GM18502 (cell line): ENCODE data around the gene KANK2.
"Not testable (repeated sequence)": the region's sequence is repeated elsewhere in the genome, so short reads cannot be mapped to it uniquely, and the experiment has no call there.

ENCODE experiments used
- ATAC-seq: cut with Tn5 transposase; IDR thresholded peaks from one replicate; pipeline ENCODE4 v1.9.1; 2021; ENCODE audit warnings: mild to moderate bottlenecking; ENCODE audit not compliant: unreplicated experiment, poor library complexity

KANK2 gene

GRCh38 chr19:11198769-11199424, 1.6 kb upstream of the KANK2 start:
- ATAC-seq, result no peak

- ATAC-seq, result no peak
These were observed 810 bp upstream of the KANK2 start for GRCh38 chr19:11198175-11198534.

- ATAC-seq, result no peak
These were observed 698 bp downstream of the KANK2 start for GRCh38 chr19:11196406-11197287.

DNA sequence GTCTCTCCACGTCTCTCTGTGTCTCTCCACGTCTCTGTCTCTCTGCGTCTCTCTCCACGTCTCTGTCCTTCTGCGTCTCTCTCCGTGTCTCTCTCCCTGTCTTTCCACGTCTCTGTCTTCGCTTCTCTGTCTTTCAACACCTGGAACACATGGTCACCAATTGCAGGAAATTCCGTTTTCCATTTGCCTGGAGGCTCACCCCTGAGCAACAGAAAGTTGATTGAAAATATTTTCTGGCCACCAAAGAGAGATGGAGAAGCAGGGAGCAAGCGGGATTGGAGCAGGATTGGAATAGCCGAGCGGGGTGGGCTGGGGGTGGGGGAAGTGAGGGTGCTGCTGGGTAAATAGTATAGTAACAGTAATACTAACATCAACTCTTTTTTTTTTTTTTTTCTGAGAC, 1.7 kb downstream of the KANK2 start:
- ATAC-seq, result no peak

DNA sequence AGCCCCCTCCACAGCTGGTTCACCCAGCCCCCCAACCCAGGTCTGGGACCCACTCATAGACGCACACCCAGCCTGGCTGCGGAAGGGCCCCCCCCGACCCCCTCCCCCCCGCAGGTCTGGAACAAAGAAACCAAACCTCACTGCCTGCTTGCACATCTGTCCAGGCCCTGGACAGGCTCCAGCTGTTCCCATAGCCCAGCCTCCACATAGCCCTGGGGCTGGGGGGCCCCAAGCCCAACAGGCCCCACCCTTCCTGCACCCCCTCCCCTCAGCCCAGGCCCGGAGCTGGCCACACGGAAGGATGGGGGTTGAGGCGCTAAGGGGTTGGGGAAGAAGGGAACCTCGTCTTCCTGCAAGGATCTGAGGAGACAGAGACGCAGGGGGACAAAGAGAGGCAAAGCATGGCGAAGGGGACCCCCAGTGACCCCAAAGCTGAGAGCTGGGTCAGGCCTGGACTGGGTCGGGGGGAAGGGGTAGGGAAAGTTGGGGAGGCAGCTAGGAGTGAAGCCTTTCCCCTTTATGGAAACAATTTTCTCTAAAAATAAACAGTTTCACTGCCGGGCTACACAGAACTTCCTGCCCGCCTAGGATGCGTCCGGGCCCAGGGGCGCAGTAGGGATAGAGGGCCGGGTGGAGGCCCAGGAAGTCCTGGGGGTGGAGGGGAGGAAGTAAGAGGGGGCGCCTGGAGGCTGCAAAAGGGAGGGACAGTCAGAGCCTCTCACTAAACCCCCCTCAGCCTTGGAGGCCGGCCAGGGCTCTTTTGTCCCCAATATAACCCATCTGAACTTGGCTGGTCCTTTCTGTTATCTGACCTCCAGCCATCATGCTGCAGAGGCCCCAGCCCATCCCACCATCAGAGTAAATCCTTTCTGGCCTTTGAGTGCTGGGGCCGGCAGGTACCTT, 2.4 kb downstream of the KANK2 start:
- no peak for ATAC-seq

DNA sequence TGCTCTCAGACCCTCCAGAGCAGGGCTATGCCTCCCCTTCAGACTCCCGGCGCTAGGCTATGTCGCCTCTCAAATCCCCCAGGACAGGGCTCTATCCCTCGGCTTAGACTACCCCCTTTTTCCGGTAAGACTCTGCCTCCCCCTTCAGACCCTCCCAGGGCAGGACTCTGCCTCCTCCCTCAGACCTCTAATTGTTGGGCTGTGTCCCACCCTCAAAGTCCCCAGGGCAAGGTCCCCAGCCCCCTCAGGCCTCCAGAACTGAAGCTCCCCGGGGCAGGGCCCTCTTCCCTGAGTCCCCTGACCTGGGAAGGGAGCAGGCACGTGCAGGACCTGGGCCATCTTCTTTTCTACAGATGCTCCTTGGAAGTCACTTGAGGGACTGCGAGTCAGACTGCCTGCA, 3.2 kb downstream of the KANK2 start:
- ATAC-seq, result no peak

DNA sequence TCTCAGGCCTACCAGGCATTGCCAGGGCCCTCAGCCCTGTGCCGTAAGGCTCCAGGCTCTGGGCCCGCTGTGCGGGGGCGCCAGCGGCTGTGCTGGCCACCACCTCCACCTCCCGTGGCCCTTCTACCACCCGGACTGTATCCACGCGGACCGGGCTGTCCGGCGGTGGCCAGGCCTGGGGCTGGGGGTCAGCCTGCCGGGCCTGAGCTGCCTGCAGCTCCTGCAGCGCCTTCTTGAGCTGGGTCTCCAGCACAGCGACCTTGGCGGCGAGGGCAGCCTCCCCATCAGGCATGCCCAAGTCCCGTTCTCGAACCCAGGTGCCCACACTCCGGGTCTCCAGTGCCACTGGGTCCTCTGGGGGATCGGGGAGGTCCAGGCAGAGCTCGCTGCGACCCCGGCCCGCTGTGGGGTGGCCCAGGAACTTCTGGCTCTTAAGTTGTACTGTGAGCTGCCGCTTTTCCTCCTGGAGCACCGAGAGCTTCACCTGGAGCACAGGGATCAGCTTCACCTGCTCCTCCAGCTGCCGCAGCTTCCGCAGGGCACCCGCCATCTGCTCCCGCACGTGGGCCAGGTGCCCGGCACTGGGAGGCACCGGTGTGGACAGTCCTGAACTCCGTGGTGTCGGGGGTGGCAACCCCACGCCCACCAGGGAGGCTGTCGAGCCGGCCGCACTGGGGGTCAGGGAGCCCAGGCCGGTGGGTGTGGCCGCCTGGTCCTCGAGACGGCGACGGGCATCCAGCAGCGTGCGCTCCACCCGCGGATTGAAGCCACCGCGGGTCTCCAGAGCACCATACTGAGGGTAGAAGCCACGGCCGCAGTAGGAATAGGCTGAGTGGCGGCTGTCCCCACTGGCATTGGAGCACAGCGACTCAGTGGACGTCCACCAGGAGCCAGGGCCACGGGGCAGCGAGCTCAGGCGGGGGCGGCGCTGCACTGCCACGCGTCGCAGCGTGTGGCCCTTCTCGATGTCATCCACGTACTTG, 4.1 kb downstream of the KANK2 start:
- no peak for ATAC-seq

- ATAC-seq, result no peak
These were observed 5.4 kb downstream of the KANK2 start for GRCh38 chr19:11191934-11192333.

DNA sequence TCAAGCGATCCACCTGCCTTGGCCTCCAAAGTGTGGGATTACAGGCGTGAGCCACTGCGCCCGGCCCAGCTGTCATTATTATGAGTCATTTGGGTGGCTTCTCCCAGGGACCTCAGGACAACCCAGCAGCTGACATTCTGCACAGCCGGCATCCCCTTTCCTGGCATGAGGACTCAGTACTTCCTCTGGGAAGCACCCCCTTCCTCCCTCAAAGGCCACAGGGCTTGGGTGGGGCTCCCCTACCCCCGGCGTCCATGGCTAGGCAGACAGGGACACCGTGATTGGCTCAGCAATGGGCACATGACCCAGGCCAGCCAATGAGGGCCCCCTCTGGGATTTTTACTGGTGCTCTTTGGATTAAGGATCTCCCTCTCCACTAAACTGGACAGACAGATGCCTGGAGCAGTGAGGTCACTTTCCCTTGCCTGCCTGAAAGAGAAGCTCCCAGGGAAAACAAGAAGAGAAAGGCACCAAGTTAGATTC, 6.0 kb downstream of the KANK2 start:
- ATAC-seq, result no peak

GRCh38 chr19:11190501-11190900, 6.8 kb downstream of the KANK2 start:
- no peak for ATAC-seq

- no peak for ATAC-seq
These were observed 9.9 kb downstream of the KANK2 start for GRCh38 chr19:11187441-11187840.

DNA sequence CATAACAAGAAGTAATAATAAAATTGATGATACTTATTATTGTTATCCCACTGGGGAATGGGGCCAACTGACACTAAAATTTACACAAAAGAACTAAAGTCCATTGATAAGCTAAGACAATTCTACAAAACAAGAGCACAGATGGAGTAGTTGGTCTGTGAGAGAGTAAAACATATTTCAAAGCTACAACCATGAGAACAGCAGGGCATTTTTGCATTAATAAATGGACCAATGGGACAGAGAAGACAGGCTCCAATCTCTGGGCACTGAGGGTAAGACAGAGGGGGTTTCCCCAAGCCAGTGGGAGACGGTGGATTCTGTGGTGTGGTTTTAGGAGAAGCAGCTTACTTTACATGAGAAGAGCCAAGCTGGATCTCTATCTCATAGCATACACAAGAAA, 14.4 kb downstream of the KANK2 start:
- ATAC-seq, result no peak

GRCh38 chr19:11181488-11181887, 15.9 kb downstream of the KANK2 start:
- no peak for ATAC-seq

- not testable (repeated sequence) for ATAC-seq
These were observed 16.4 kb downstream of the KANK2 start for GRCh38 chr19:11180975-11181374.

DNA sequence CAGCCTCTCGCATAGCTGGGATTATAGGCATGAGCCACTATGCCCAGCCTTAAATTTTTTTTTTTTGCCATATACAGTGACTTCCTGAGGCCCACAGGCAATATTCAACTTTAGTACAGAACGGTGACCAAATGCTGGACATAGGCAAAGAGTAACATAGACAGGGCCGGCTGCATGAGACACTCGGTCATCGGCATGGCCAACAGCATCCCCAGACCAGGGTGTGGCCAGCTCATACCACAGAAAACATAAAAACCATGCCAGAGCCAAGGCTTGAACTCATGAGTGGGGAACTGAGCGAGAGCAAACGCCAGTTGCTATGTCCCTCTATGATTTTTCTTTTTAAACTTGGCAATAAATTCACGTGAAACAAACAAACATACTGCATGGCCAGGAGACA, 17.0 kb downstream of the KANK2 start:
- ATAC-seq, result no peak

GRCh38 chr19:11179716-11180297, 17.5 kb downstream of the KANK2 start:
- ATAC-seq, result no peak

GRCh38 chr19:11179145-11179465, 18.2 kb downstream of the KANK2 start:
- not testable (repeated sequence) for ATAC-seq

- ATAC-seq, result no peak
These were observed 19.8 kb downstream of the KANK2 start for GRCh38 chr19:11177592-11177991.

- ATAC-seq, result no peak
These were observed 20.7 kb downstream of the KANK2 start for GRCh38 chr19:11176466-11177193.
